Dendritic cell treated with granulocyte-macrophage colony-stimulating factor and Interleukin-4, amounts not matched to agents 40 ng/mL and 50 ng/mL, for 4 days (primary cell): ENCODE results near the gene SEC11A.
A peak's percentile ranks its signal among the peaks of the same experiment; 100 is the strongest.
"Not testable (repeated sequence)": the region's sequence is repeated elsewhere in the genome, so short reads cannot be mapped to it uniquely, and the experiment has no call there.

Experiments used
- H3K27ac Mint-ChIP-seq: one replicate; pipeline ENCODE4 v1.8.0; 2022; ENCODE audit warnings: mild to moderate bottlenecking, mixed read lengths
- H3K27me3 Mint-ChIP-seq: one replicate; pipeline ENCODE4 v1.8.0; 2022; ENCODE audit warnings: mild to moderate bottlenecking, mixed read lengths
- H3K36me3 Mint-ChIP-seq: one replicate; pipeline ENCODE4 v1.8.0; 2022; ENCODE audit warnings: low read depth, mixed read lengths
- H3K4me1 Mint-ChIP-seq: one replicate; pipeline ENCODE4 v1.8.0; 2022; ENCODE audit warnings: low read depth, mixed read lengths
- H3K4me3 Mint-ChIP-seq: one replicate; pipeline ENCODE4 v1.8.0; 2022; ENCODE audit warnings: mild to moderate bottlenecking, moderate library complexity, mixed read lengths
- H3K9me3 Mint-ChIP-seq: one replicate; pipeline ENCODE4 v1.8.0; 2022; ENCODE audit warnings: mixed read lengths
- intact Hi-C: fragments of 100-400 bp; cut with micrococcal nuclease; formaldehyde crosslinking; loops from one replicate; pipeline ENCODE4 v1.15.0; 2022

SEC11A gene

DNA sequence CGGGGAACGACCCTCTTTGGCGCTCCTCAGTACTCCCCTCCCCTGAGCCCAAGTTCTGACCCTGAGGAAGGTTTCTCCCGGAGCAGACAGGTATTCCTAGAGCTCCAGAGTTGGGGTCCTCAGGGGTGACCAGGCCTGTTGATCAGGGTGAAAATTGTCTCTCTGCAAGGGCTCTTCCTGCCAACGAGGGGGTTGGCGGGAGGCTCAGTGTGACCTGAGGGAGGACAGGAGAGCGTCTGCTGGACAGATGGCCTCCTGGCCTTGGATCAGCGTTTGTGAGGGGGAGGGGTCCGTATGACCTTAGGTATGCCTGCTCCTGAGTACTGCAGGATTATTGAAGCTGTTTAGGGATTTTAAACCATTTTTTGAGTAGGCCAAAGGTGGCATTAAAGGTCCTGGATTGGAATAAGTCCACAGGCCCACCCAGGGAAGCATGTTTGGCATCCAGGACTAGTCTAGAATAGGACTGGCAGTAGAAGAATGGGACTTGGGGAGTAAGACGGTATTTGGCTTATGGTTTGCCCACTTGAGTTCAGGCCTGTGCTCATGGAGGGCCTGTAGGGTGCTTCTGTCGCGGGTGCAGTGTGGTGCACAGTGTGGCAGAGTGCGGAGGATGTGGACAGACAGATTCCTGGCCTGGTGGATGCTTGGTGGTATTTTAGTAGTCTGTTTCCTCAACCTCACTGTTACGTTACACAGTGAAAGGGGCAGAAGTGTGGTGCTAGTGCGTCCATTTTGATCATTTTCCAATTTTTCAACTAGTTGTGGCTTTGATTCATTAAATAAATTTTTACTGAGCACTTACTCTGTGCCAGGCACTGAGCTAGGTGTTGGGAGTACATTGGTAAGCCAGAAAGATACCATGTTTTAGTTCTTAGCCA lies 33.4 kb upstream of the SEC11A start:
- no peaks in the 10 kb centered on the region for H3K27me3 Mint-ChIP-seq
- intact Hi-C loops: no loop called here
- H3K27ac Mint-ChIP-seq: peak overlapping the region; percentile 83
- no peaks in the 10 kb centered on the region for H3K9me3 Mint-ChIP-seq
- H3K36me3 Mint-ChIP-seq: peaks cover 55% of the 10 kb centered on the region
- peaks cover 75% of the 10 kb centered on the region for H3K4me1 Mint-ChIP-seq
- peak overlapping the region; percentile 92 for H3K4me3 Mint-ChIP-seq

DNA sequence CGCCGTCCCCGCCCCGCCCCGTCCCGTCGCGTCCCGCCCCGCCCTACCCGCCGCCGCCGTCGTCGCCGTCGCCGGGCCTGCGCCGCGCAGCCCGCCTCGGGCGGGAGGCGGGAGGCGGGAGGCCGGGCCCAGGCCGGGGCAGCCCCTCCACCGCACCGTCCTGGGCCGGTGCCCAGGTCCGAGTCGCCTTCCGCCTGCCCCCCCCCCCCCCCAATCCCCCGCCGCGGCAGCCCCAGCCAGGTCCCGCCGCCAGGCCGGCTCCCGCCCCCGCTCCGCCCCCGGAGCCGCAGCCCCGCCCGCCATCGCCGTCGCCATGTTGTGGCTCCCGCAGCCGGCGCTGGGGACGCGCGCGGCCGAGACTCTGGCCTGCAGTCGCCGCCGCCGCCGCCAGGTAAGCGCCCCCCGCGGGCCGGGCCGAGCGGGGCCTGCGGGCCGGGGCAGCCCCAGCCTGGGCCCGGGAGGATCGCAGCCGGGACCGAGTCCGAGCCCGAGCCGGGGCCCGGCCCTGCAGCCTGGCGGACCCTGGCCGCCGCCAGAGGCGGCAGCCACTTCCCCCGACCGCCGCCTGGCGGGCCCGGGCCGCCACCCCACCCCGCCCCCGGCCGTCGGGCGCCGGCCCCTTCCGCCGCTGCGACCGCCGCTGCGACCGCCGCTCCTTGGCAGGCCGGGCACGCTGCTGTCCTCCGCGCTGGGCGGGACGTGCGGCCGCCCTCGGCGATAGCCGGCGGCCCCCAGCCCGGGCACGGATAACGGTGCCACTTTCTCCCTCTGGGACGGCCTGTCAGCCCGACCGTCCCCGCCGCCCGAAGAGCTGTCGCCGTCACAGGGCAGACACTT lies 32.6 kb upstream of the SEC11A start, which contains the start of gene ZNF592:
Gene ZNF592 (plus strand): TSS at position 319 of the 837 bp plus-strand sequence. CDS start 34,084 bp downstream, outside the sequence.
- Mint-ChIP-seq H3K36me3 (peaks cover 47% of the 10 kb centered on the region), H3K27ac (peak within 1 kb of the TSS; percentile 98), H3K9me3 (no peaks in the 10 kb centered on the region), H3K4me3 (peak within 1 kb of the TSS; percentile 97), H3K27me3 (no peaks in the 10 kb centered on the region), H3K4me1 (peaks cover 70% of the 10 kb centered on the region)
- intact Hi-C loops: loop anchor here (1.0 kb wide), 2 partner anchors 32 to 94 kb away; partner anchors contain the start of genes SEC11A and WDR73

DNA sequence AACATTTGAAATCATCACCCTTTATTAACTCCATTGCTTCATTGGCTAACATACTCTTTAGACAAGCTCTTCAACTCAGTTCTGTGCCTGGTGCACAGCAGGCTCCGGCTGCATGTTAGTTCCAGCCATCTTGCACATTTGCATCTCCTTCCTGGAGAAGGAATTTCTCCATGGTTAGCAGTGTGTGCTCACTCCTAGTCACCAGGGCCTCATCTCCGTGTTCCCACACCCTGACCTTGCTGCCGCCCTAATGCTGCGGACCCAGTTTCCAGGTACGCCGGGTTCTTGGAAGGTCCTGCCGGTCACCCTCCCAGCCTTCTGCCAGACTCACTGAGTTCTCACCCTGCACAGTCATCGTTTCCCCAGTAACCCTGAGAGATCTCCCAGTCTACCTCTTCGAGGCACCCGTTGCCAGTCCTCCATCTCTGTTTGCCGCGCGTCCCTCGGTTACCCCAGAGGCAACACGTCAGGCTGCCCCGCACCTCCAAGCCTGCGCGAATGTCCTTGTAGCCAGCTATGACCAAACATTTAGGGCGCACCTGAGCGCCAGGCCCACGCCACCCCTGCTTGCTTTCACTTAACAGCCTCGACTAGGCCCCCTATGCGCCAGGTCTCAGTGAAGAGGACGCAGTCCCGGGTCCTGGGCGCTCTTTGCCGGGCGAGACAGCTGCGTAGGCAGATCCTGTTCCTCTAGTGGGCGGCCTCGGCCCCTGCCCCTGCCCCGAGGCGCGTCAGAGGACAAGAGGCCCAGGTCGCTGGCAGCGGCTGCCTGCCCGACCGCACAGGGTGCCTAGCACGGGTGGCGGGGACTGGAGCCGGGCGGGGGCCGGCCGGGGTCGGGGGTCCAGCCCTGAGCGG lies 31.7 kb upstream of the SEC11A start:
- intact Hi-C loops: loop anchor here (1.0 kb wide), 3 partner anchors 10 to 93 kb away; partner anchors contain the start of genes SEC11A and WDR73
- Mint-ChIP-seq H3K4me3 (peak overlapping the region; percentile 97), H3K27ac (peak overlapping the region; percentile 98), H3K4me1 (peaks cover 68% of the 10 kb centered on the region), H3K36me3 (peaks cover 40% of the 10 kb centered on the region), H3K27me3 (no peaks in the 10 kb centered on the region), H3K9me3 (no peaks in the 10 kb centered on the region)

DNA sequence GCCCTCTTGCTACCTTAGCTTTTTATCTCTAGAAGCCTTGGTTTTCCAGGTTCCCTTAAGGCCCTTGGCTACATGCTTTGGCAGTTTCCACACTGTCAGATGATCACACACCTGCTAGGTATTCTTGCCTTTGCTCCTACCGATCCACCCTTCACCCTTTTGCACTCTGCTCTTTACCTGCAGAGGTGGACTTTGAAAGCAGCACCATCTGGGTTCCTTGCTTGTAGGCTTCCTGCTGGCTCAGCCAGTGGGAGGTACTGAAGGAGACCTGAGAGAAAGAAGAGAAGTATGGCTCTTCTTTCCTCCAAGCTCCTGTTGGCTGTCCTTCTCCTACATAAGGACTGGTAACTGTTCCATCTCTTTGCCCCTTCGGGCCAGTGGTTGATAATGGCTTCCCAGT lies 25.2 kb upstream of the SEC11A start:
- intact Hi-C loops: no loop called here
- Mint-ChIP-seq H3K27me3 (no peaks in the 10 kb centered on the region), H3K9me3 (no peaks in the 10 kb centered on the region), H3K4me1 (peaks cover 58% of the 10 kb centered on the region), H3K36me3 (peaks cover 18% of the 10 kb centered on the region), H3K27ac (peak overlapping the region; percentile 28), H3K4me3 (no peak overlapping the region)

DNA sequence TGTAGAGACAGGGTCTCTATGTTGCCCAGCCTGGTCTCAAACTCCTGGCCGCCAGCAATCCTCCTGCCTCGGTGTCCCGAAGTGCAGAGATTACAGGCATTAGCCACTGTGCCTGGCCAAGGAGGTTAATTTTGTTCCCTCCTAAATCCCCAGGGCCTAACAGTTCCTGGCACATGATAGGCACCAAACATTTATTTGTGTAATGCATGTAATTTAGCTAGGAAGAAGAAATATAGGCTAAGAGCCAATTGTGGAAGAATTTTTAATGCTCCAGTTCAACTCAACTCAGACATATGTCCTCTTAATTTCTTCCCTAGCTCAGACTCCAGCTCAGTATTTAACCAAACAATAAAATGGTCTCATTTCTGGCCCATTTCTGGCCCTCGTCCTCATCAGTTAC lies 24.8 kb upstream of the SEC11A start:
- Mint-ChIP-seq H3K36me3 (peaks cover 18% of the 10 kb centered on the region), H3K4me3 (no peak overlapping the region), H3K4me1 (peaks cover 58% of the 10 kb centered on the region), H3K27me3 (no peaks in the 10 kb centered on the region), H3K9me3 (no peaks in the 10 kb centered on the region), H3K27ac (peak overlapping the region; percentile 28)
- intact Hi-C loops: no loop called here

DNA sequence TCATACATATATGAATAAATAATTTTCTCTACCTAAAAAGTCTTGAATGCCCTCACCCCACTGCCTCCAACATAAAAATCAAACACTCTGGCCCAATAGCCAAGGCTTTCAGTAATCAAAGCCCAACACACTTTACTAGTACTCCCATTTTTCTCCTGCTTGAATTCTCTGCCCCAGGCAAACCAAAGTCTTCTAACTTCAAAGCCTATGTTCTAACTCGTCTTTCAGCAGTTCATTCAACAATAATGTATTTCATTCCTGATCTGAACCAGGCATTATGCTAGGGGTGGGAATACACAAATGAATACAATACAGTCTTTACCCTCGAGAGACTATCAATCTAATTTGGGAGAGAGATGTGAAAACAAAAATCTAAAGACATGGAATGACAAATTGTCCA lies 21.1 kb upstream of the SEC11A start:
- no peaks in the 10 kb centered on the region for H3K9me3 Mint-ChIP-seq
- peaks cover 11% of the 10 kb centered on the region for H3K36me3 Mint-ChIP-seq
- peaks cover 66% of the 10 kb centered on the region for H3K4me1 Mint-ChIP-seq
- no peaks in the 10 kb centered on the region for H3K27me3 Mint-ChIP-seq
- H3K27ac Mint-ChIP-seq: no peak overlapping the region
- no peak overlapping the region for H3K4me3 Mint-ChIP-seq
- intact Hi-C loops: loop anchor here (1.0 kb wide), 1 partner anchor 10 kb away; no protein-coding TSS in a partner anchor

DNA sequence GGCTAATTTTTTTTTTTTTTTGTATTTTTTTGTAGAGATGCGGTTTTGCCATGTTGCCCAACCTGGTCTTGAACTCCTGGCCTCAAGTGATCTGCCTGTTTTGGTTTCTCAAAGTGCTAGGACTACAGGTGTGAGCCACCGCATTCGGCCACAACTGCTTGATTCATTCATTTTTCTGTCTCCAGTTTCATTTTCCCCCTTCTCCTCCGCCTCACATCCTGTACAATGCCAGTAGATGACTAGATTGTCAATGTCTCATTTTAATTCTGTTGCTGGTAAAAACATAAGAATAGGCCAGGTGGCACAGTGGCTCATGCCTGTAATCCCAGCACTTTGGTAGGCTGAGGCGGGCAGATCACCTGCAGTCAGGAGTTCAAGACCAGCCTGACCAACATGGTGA lies 20.4 kb upstream of the SEC11A start:
- Mint-ChIP-seq H3K36me3 (peaks cover 11% of the 10 kb centered on the region), H3K9me3 (no peaks in the 10 kb centered on the region), H3K27me3 (no peaks in the 10 kb centered on the region), H3K4me3 (peak overlapping the region; percentile 39), H3K27ac (peak overlapping the region; percentile 90), H3K4me1 (peaks cover 69% of the 10 kb centered on the region)
- intact Hi-C loops: no loop called here

DNA sequence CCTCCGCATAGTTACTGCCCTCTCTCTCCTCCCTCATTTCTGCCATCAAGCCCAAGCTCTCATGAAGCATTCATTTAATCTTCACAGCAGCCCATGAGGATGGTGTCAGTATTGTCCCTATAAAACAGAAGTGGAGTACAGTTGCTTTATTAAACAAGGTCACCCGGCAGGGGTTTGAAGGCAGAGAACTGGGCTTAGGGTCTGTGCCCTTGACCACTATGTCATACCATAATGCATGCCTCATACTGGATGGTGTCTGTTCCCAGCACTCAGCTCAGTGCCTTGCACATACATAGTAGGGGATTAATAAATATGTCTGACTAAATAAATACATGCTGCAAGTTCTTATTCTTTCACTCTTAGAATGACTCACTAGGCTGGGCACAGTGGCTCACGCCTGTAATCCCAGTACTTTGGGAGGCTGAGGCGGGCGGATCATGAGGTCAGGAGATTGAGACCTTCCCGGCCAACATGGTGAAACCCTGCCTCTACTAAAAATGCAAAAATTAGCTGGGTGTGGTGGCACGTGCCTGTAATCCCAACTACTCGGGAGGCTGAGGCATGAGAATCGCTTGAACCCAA lies 19.6 kb upstream of the SEC11A start:
- peaks cover 69% of the 10 kb centered on the region for H3K4me1 Mint-ChIP-seq

DNA sequence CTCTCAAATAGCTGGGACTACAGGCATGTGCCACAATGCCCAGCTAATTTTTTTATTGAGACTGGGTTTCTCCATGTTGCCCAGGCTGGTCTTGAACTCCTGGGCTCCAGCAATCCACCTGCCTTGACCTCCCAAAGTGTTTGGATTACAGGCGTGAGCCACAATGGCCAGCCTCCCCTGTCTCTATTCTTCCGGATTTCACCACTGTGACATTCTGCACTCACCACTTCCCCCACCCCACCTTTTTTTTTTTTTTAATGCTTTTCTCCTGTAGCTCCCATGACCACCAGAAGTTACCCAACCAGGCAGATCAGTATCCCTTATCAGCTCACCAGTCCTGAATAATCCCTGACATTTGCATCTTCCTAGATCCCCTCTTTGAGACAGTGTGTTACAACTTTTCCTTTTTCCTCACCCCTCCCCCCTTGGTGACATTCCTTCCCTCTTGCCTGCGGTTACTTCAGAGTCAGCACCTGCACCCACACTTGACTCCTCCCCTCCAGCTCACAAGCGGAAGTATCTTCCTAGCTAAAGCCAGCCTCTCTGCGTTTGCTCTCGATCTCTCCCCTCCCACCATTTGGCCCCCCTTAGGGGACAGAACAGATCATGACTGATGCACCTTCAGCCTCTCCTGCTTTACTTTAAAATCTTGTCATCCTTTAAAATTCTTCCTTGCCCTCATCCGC lies 19.0 kb upstream of the SEC11A start:
- Mint-ChIP-seq H3K4me1 (peaks cover 67% of the 10 kb centered on the region), H3K27ac (peak overlapping the region; percentile 90), H3K27me3 (no peaks in the 10 kb centered on the region), H3K4me3 (peak overlapping the region; percentile 60), H3K9me3 (no peaks in the 10 kb centered on the region), H3K36me3 (peaks cover 11% of the 10 kb centered on the region)
- intact Hi-C loops: loop anchor here (1.0 kb wide), 2 partner anchors 10 to 19 kb away; partner anchors contain the start of gene SEC11A

More for the DNA sequence above, 19.6 kb upstream of the SEC11A start:
- H3K27me3 Mint-ChIP-seq, H3K9me3 Mint-ChIP-seq: not testable (repeated sequence)
- peak overlapping the region; percentile 60 for H3K4me3 Mint-ChIP-seq
- intact Hi-C loops: loop anchor here (1.0 kb wide), 2 partner anchors 10 to 19 kb away; partner anchors contain the start of gene SEC11A
- H3K27ac Mint-ChIP-seq: peak overlapping the region; percentile 90
- H3K36me3 Mint-ChIP-seq: peaks cover 11% of the 10 kb centered on the region

DNA sequence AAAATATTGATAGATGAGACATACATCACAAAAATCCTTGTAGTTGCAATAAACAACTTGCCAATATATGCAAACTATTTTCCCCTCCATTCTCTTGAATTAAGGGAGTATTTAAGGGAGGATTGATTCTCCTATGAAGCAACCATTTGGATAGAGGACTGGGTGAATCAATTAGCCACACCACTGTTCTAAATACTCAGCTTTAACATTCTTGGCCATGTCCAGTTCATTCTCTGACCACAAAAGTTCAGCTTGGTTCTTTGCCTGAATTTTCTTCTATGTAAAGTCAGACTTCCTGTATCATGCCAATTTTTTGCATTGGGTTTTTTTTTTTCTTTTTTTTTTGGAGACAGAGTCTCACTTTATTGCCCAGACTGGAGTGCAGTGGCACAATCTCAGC lies 15.8 kb upstream of the SEC11A start:
- Mint-ChIP-seq H3K36me3 (peaks cover 5% of the 10 kb centered on the region), H3K27ac (peak overlapping the region; percentile 43), H3K4me3 (no peak overlapping the region), H3K27me3 (no peaks in the 10 kb centered on the region), H3K4me1 (peaks cover 80% of the 10 kb centered on the region), H3K9me3 (no peaks in the 10 kb centered on the region)
- intact Hi-C loops: no loop called here

DNA sequence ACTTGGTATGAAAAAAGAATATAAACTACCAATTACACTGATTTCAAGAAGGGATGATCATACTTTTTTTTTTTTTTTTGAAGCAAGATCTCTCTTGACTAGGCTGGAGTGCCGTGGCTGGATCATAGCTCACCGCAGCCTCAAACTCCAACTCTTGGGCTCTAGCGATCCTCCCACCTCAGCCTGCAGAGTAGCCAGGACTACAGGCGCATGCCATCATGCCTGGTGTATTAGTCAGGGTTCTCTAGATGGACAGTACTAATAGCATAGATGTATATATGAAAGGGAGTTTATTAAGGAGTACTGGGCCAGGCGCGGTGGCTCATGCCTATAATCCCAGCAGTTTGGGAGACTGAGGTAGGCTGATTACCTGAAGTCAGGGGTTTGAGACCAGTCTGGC lies 11.5 kb upstream of the SEC11A start:
- Mint-ChIP-seq H3K4me1 (peaks cover 79% of the 10 kb centered on the region), H3K27ac (peak overlapping the region; percentile 93), H3K9me3 (no peaks in the 10 kb centered on the region), H3K36me3 (no peaks in the 10 kb centered on the region), H3K27me3 (no peaks in the 10 kb centered on the region), H3K4me3 (no peak overlapping the region)
- intact Hi-C loops: no loop called here

DNA sequence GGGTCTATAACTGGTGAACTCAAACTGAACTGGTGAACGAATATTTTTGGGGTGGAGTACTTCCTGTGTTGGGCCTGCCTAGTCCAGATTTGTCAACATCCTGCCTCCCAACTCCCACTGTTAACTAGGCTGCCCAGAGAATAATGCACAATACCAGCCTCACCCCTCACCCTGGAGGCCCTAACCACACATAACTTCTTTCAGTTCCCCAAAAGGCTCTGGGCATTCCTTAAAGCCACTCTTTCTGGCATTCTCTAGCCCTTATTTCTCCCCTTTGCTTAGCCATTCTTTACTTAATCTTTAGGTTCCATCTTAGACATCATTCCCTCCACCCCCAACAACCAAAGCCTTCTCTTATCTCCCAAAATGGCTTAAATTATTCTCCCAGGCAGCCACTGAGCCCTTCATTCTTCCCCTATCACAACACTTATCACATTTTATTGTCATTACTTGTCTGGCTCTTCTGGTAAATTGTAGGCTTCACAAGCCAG lies 9.1 kb upstream of the SEC11A start:
- peak overlapping the region; percentile 93 for H3K27ac Mint-ChIP-seq
- H3K9me3 Mint-ChIP-seq: no peaks in the 10 kb centered on the region
- peaks cover 81% of the 10 kb centered on the region for H3K4me1 Mint-ChIP-seq
- intact Hi-C loops: loop anchor here (1.0 kb wide), 1 partner anchor 10 kb away; no protein-coding TSS in a partner anchor
- no peaks in the 10 kb centered on the region for H3K27me3 Mint-ChIP-seq
- H3K36me3 Mint-ChIP-seq: no peaks in the 10 kb centered on the region
- peak overlapping the region; percentile 42 for H3K4me3 Mint-ChIP-seq
